Caco-2 (cell line): Measurements from ENCODE around the gene IFT81. TPM values are rescaled to one million over a fixed set of nuclear protein-coding genes. Genes with fewer than 3 reads are reported as not detected.
A peak's percentile ranks its signal among the peaks of the same experiment; 100 is the strongest.

ENCODE experiments used
- BruUV-seq: library from RNA; stranded (reverse); fragments of 400-500 nt; replicated peaks from 2 replicates; lab custom pipeline; 2021; lab: Mats Ljungman, UMichigan
- CTCF ChIA-PET: fragments of 300-600 bp; sonication (Branson Sonifier 250); formaldehyde crosslinking; loops from one replicate; lab custom pipeline; 2022; ENCODE audit warnings: antibody characterized with exemption; lab: Charles Lee
- POLR2A ChIA-PET: fragments of 300-600 bp; sonication (Branson Sonifier 250); formaldehyde crosslinking; loops from one replicate; lab custom pipeline; 2022; ENCODE audit warnings: antibody characterized with exemption; lab: Charles Lee
- DNase-seq, 2 experiments: peaks; one replicate each; pipeline versions ENCODE4 v3.0.0 to v3.0.0-alpha.2; 2020 to 2022
- H3K27me3 ChIP-seq: replicated peaks from 2 replicates; pipeline ENCODE4 v1.6.0; 2011; ENCODE audit warnings: low read length; ENCODE audit not compliant: control insufficient read depth, insufficient read depth
- H3K36me3 ChIP-seq: 2 replicates; pipeline ENCODE4 v1.5.1; 2011; ENCODE audit warnings: low read length; ENCODE audit not compliant: control insufficient read depth, insufficient read depth
- H3K4me1 ChIP-seq: fragments of 250-450 bp; sonication (Bioruptor Pico); 2 replicates; pipeline ENCODE4 v1.5.1; 2020; ENCODE audit warnings: mild to moderate bottlenecking
- H3K4me3 ChIP-seq: 2 replicates; pipeline ENCODE4 v1.5.1; 2011; ENCODE audit warnings: low read depth, mild to moderate bottlenecking, control low read depth, low read length
- H3K9me3 ChIP-seq: fragments of 250-450 bp; sonication (Bioruptor Pico); 2 replicates; pipeline ENCODE4 v1.5.1; 2020; ENCODE audit warnings: mild to moderate bottlenecking, moderate library complexity
- H3K27ac Mint-ChIP-seq: one replicate; pipeline ENCODE4 v1.8.0; 2022; ENCODE audit warnings: mixed read lengths; ENCODE audit not compliant: unreplicated experiment
- H3K27me3 Mint-ChIP-seq: one replicate; pipeline ENCODE4 v1.8.0; 2022; ENCODE audit warnings: mixed read lengths; ENCODE audit not compliant: insufficient read depth, unreplicated experiment
- H3K36me3 Mint-ChIP-seq: one replicate; pipeline ENCODE4 v1.8.0; 2022; ENCODE audit warnings: mild to moderate bottlenecking, mixed read lengths; ENCODE audit not compliant: insufficient read depth, unreplicated experiment
- H3K4me1 Mint-ChIP-seq: one replicate; pipeline ENCODE4 v1.8.0; 2022; ENCODE audit warnings: low read depth, mixed read lengths; ENCODE audit not compliant: unreplicated experiment
- H3K4me3 Mint-ChIP-seq: one replicate; pipeline ENCODE4 v1.8.0; 2022; ENCODE audit warnings: mild to moderate bottlenecking, moderate library complexity, mixed read lengths; ENCODE audit not compliant: unreplicated experiment
- H3K9me3 Mint-ChIP-seq: one replicate; pipeline ENCODE4 v1.8.0; 2022; ENCODE audit warnings: mixed read lengths; ENCODE audit not compliant: unreplicated experiment
- intact Hi-C: fragments of 100-400 bp; cut with micrococcal nuclease; formaldehyde crosslinking; loops from one replicate; pipeline ENCODE4 v1.10.0; 2022; ENCODE audit not compliant: unreplicated experiment
- total RNA-seq: library from RNA; stranded (reverse); gene quantifications from 2 replicates; pipeline ENCODE4 v1.2.3, GENCODE V29; 2022
- TF ChIP-seq, protein P1 (sequence below), 2 experiments: fragments of 200-600 bp in 1 of 2; IDR thresholded peaks; 1 replicate in 1 of 2; 2 replicates in 1 of 2; pipeline versions ENCODE4 v1.5.1 to v1.8.0; 2011 to 2022; ENCODE audit warnings: antibody characterized with exemption in 1 of 2, control low read depth in 1 of 2, inconsistent platforms in 1 of 2, low read depth in 1 of 2, low read length in 1 of 2, mild to moderate bottlenecking in 1 of 2, moderate library complexity in 1 of 2; ENCODE audit not compliant: insufficient read depth in 1 of 2, severe bottlenecking in 1 of 2, unreplicated experiment in 1 of 2

Gene IFT81
- total RNA-seq, 1 experiment from 2014 or later, result 5.9 TPM

DNA sequence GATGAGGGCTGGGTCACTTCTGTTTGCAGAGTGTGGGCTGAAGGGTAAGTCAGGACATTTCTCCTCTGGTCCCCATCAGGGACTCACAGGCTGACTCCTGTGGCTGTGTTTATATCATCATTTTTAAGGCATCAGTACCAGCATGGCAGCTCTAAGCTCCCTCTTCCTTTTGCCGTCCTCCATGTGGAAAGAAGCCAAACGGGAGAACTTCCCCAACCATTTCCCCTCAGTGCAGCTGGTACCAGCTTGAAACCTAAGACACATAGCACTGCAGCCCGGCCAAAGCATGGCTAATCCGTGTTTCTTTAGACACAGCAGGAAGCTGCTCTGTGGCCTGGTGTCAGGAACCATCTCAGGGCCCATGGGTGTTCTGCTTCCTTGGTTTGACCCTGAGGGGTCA, 124.9 kb downstream of the IFT81 start:
- Mint-ChIP-seq H3K27ac (peak overlapping the region; percentile 86), H3K9me3 (no peaks in the 10 kb centered on the region), H3K4me1 (peaks cover 47% of the 10 kb centered on the region), H3K27me3 (no peaks in the 10 kb centered on the region), H3K4me3 (no peak overlapping the region), H3K36me3 (no peaks in the 10 kb centered on the region)
- BruUV-seq, result no TSS peak
- Histone ChIP-seq H3K4me3 (no peak overlapping the region), H3K4me1 (peaks cover 64% of the 10 kb centered on the region), H3K27me3 (no peaks in the 10 kb centered on the region), H3K9me3 (no peaks in the 10 kb centered on the region), H3K36me3 (no peaks in the 10 kb centered on the region; the same call in 1 of the 2 replicates)
- intact Hi-C loops, result no loop called here
- DNase-seq, result no peak
- TF ChIP-seq, protein P1, sequence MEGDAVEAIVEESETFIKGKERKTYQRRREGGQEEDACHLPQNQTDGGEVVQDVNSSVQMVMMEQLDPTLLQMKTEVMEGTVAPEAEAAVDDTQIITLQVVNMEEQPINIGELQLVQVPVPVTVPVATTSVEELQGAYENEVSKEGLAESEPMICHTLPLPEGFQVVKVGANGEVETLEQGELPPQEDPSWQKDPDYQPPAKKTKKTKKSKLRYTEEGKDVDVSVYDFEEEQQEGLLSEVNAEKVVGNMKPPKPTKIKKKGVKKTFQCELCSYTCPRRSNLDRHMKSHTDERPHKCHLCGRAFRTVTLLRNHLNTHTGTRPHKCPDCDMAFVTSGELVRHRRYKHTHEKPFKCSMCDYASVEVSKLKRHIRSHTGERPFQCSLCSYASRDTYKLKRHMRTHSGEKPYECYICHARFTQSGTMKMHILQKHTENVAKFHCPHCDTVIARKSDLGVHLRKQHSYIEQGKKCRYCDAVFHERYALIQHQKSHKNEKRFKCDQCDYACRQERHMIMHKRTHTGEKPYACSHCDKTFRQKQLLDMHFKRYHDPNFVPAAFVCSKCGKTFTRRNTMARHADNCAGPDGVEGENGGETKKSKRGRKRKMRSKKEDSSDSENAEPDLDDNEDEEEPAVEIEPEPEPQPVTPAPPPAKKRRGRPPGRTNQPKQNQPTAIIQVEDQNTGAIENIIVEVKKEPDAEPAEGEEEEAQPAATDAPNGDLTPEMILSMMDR (IDR thresholded peaks at IDR 0.05; ENCODE audit: insufficient read depth in 1 of 2, low read depth in 1 of 2, low read length in 1 of 2, severe bottlenecking in 1 of 2, unreplicated experiment in 1 of 2), result no peak
- CTCF ChIA-PET, result no interaction called here
- POLR2A ChIA-PET, result interaction anchor here (4.4 kb wide), 1 partner anchor 32 kb away, joined by 41 read pairs; the partner anchor contains the start of gene ATP2A2

DNA sequence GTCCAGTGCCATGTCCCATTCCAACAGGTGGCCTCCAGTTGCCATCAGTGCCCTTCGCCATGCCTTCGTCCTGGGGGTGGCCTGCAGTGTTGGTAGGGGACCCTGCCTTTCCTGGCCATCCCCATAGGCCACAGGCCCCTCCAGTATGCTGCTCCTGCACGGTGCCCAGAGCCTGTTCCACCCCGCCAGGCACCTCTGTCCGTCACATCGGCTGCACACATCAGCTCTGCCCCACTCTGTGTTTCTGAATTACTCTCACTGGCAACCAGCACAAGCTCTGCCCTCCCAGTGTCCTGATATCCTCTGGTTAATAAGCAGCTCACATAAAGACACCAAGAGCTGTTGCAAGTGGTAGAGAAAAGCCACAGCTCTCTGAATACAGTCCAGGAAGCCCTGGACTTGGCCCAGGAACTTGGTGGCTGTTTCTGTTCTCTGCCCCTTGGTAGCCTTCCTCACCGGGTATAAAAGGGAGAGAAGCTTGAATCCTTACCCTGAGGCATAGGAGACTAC, 125.6 kb downstream of the IFT81 start:
- Mint-ChIP-seq H3K4me3 (no peak overlapping the region), H3K4me1 (peaks cover 47% of the 10 kb centered on the region), H3K9me3 (no peaks in the 10 kb centered on the region), H3K27ac (peak overlapping the region; percentile 86), H3K27me3 (no peaks in the 10 kb centered on the region), H3K36me3 (no peaks in the 10 kb centered on the region)
- no peak overlapping the region for H3K4me3 ChIP-seq
- TF ChIP-seq, protein P1 (IDR thresholded peaks at IDR 0.05; ENCODE audit: insufficient read depth in 1 of 2, low read depth in 1 of 2, low read length in 1 of 2, severe bottlenecking in 1 of 2, unreplicated experiment in 1 of 2), result no peak
- no peaks in the 10 kb centered on the region for H3K27me3 ChIP-seq
- intact Hi-C loops, result no loop called here
- no peaks in the 10 kb centered on the region for H3K9me3 ChIP-seq
- H3K36me3 ChIP-seq, result no peaks in the 10 kb centered on the region; the same call in 1 of the 2 replicates
- ChIA-PET CTCF (interaction anchor here (1.1 kb wide), 1 partner anchor 31 kb away, joined by 3 read pairs; no protein-coding TSS in a partner anchor), POLR2A (interaction anchor here (0.6 to 4.4 kb wide), 3 partner anchors 31 to 314 kb away, joined by 3 to 41 read pairs (median 3); partner anchors contain the start of genes ATP2A2 and IFT81)
- no TSS peak for BruUV-seq
- H3K4me1 ChIP-seq, result peaks cover 64% of the 10 kb centered on the region
- DNase-seq, result no peak

DNA sequence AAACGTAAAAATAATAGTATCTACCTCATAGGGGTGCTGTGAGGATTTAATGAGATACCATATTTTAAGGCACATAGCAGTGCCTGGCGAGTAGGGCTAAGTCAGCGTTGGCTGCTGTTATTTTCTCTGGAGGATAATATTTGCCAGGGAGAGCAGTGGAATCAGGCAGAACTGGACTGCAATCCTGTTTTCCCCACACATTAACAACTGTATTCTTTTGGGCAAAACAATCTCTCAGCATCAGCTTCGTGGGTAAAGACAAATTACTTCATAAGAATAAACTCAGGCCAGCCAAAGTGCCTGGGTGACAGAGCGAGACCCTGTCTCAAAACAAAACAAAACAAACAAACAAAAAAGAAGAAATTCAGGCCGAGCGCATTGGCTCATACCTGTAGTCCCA, 127.2 kb downstream of the IFT81 start:
- CTCF ChIA-PET, result interaction anchor here (0.7 kb wide), 1 partner anchor 74 kb away, joined by 3 read pairs; no protein-coding TSS in a partner anchor
- POLR2A ChIA-PET, result no interaction called here

More for the DNA sequence above, 127.2 kb downstream of the IFT81 start:
- H3K4me1 Mint-ChIP-seq, result peaks cover 40% of the 10 kb centered on the region
- no TSS peak for BruUV-seq
- no peaks in the 10 kb centered on the region for H3K27me3 Mint-ChIP-seq
- TF ChIP-seq, protein P1 (IDR thresholded peaks at IDR 0.05; ENCODE audit: insufficient read depth in 1 of 2, low read depth in 1 of 2, low read length in 1 of 2, severe bottlenecking in 1 of 2, unreplicated experiment in 1 of 2), result no peak
- Histone ChIP-seq H3K9me3 (no peaks in the 10 kb centered on the region), H3K4me3 (no peak overlapping the region), H3K27me3 (no peaks in the 10 kb centered on the region), H3K4me1 (peaks cover 52% of the 10 kb centered on the region), H3K36me3 (no peaks in the 10 kb centered on the region)
- H3K27ac Mint-ChIP-seq, result no peak overlapping the region
- intact Hi-C loops, result no loop called here
- no peak for DNase-seq
- no peak overlapping the region for H3K4me3 Mint-ChIP-seq
- no peaks in the 10 kb centered on the region for H3K9me3 Mint-ChIP-seq
- no peaks in the 10 kb centered on the region for H3K36me3 Mint-ChIP-seq
